ENCODE measurements around the gene JPH2. TPM values are rescaled to one million over a fixed set of nuclear protein-coding genes. Genes with fewer than 3 reads are reported as not detected.

JPH2 gene
- total RNA-seq, 2 experiments from 2014 or later = not detected

GRCh38 chr20:44079291-44079690, 107.7 kb downstream of the JPH2 start:
- ATAC-seq (ENCODE audit: poor library complexity) = no peak
- Mint-ChIP-seq H3K4me3 (no peak overlapping the region), H3K27me3 (no peaks in the 10 kb centered on the region), H3K9me3 (no peaks in the 10 kb centered on the region), H3K27ac (no peak overlapping the region), H3K4me1 (ENCODE audit: low read depth) (peaks cover 47% of the 10 kb centered on the region), H3K36me3 (ENCODE audit: low read depth) (no peaks in the 10 kb centered on the region)
- Histone ChIP-seq H3K9me3 (ENCODE audit: control insufficient read depth in 1 of 2, insufficient read depth in 1 of 2, low read length in 2 of 2) (no peaks in the 10 kb centered on the region), H3K4me3 (ENCODE audit: low read length) (no peak overlapping the region), H3K36me3 (ENCODE audit: insufficient read depth, low read length) (no peaks in the 10 kb centered on the region), H3K4me1 (ENCODE audit: insufficient read depth, low read length) (peaks cover 26% of the 10 kb centered on the region), H3K27me3 (ENCODE audit: control insufficient read depth in 1 of 2, insufficient read depth in 2 of 2, low read length in 2 of 2) (no peaks in the 10 kb centered on the region), H3K27ac (ENCODE audit: low read depth in 1 of 2, low read length in 2 of 2) (no peak overlapping the region)
- ChIA-PET CTCF (no interaction called here), POLR2A (interaction anchor here (1.0 to 3.5 kb wide), 3 partner anchors 9 to 22 kb away, joined by 4 to 16 read pairs (median 15); no protein-coding TSS in a partner anchor)
- intact Hi-C loops (cut with DNase I, micrococcal nuclease) = loop anchor here in 1 of 2 experiments (10.0 kb wide), 1 partner anchor 234 kb away; no protein-coding TSS in a partner anchor
- DNase-seq = peak in 1 of 14 experiments; percentile 12
- TF ChIP-seq, protein P1, sequence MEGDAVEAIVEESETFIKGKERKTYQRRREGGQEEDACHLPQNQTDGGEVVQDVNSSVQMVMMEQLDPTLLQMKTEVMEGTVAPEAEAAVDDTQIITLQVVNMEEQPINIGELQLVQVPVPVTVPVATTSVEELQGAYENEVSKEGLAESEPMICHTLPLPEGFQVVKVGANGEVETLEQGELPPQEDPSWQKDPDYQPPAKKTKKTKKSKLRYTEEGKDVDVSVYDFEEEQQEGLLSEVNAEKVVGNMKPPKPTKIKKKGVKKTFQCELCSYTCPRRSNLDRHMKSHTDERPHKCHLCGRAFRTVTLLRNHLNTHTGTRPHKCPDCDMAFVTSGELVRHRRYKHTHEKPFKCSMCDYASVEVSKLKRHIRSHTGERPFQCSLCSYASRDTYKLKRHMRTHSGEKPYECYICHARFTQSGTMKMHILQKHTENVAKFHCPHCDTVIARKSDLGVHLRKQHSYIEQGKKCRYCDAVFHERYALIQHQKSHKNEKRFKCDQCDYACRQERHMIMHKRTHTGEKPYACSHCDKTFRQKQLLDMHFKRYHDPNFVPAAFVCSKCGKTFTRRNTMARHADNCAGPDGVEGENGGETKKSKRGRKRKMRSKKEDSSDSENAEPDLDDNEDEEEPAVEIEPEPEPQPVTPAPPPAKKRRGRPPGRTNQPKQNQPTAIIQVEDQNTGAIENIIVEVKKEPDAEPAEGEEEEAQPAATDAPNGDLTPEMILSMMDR (IDR thresholded peaks at IDR 0.05) = no peak

DNA sequence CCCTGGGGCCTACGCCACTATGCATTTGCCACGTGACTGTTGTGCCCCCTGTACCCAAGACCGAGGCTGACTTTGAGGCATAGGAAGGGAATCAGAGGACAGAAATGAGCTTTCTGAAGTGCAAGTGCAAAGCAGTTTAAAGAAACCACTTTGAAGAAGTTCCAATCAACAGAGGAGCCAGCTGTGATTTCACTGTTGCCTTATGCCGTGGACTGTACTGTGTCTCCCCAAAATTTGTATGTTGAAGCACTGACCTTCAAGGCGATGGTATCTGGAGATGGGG, 111.1 kb downstream of the JPH2 start:
- DNase-seq (no peak), ATAC-seq (ENCODE audit: poor library complexity) (no peak)
- no peaks in the 10 kb centered on the region for H3K27me3 ChIP-seq (ENCODE audit: control insufficient read depth in 1 of 2, insufficient read depth in 2 of 2, low read length in 2 of 2)
- H3K27me3 Mint-ChIP-seq = no peaks in the 10 kb centered on the region
- peak overlapping the region; percentile 97 for H3K27ac Mint-ChIP-seq
- H3K4me1 Mint-ChIP-seq (ENCODE audit: low read depth) = peaks cover 80% of the 10 kb centered on the region
- H3K4me3 Mint-ChIP-seq = no peak overlapping the region
- ChIA-PET POLR2A (no interaction called here), CTCF (no interaction called here)
- H3K4me1 ChIP-seq (ENCODE audit: insufficient read depth, low read length) = peaks cover 55% of the 10 kb centered on the region
- no peaks in the 10 kb centered on the region for H3K36me3 Mint-ChIP-seq (ENCODE audit: low read depth)
- no peaks in the 10 kb centered on the region for H3K9me3 ChIP-seq (ENCODE audit: control insufficient read depth in 1 of 2, insufficient read depth in 1 of 2, low read length in 2 of 2)
- no peaks in the 10 kb centered on the region for H3K36me3 ChIP-seq (ENCODE audit: insufficient read depth, low read length)
- no peak overlapping the region for H3K27ac ChIP-seq (ENCODE audit: low read depth in 1 of 2, low read length in 2 of 2)
- H3K4me3 ChIP-seq (ENCODE audit: low read length) = no peak overlapping the region
- no peaks in the 10 kb centered on the region for H3K9me3 Mint-ChIP-seq
- TF ChIP-seq, protein P1 (IDR thresholded peaks at IDR 0.05) = no peak
- intact Hi-C loops (cut with DNase I, micrococcal nuclease) = loop anchor here in 1 of 2 experiments (10.0 kb wide), 1 partner anchor 231 kb away; no protein-coding TSS in a partner anchor

DNA sequence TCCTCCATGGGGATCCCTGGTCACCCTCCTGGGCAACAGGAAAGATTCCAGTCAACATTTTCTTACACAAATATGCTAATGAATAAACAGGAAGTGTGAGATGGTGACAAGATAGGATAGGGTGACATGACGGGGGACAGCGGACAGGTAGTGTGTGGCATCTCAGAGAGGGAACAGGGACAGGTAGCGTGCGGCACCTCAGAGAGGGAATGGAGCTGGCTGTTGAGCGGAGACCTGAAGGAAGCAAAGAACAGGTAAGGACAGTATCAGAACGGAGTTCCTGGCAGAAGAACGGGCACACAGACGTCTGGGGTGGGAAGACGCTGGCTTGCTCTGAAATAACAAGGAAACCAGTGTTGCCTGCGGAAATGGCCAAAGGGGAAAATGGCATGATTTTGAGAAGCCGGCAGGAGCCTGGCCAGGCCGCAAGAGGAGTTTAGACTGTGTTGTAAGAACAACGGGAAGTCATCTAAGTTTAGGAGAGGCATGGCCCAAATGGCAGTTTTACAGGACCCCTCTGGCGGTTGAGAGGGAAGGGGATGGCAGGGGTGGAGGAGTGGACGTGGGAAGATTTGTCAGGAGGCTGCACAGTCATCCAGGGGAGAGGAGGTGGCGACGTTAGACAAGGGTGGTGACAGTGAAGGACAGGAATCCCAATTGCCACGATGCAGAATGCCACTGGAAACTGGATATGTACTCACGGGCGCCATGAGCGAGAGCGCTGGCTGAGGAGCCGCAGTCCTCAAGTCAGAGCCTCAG, 111.6 kb downstream of the JPH2 start:
- ATAC-seq (ENCODE audit: poor library complexity) (no peak), DNase-seq (peak in 1 of 14 experiments; percentile 5)
- ChIA-PET CTCF (no interaction called here), POLR2A (interaction anchor here (0.6 kb wide), 1 partner anchor 320 kb away, joined by 3 read pairs; no protein-coding TSS in a partner anchor)
- TF ChIP-seq, protein P1 (IDR thresholded peaks at IDR 0.05) = no peak
- Mint-ChIP-seq H3K36me3 (ENCODE audit: low read depth) (no peaks in the 10 kb centered on the region), H3K27me3 (no peaks in the 10 kb centered on the region), H3K27ac (peak overlapping the region; percentile 97), H3K4me3 (no peak overlapping the region), H3K4me1 (ENCODE audit: low read depth) (peaks cover 79% of the 10 kb centered on the region), H3K9me3 (no peaks in the 10 kb centered on the region)
- Histone ChIP-seq H3K27ac (ENCODE audit: low read depth in 1 of 2, low read length in 2 of 2) (no peak overlapping the region), H3K27me3 (ENCODE audit: control insufficient read depth in 1 of 2, insufficient read depth in 2 of 2, low read length in 2 of 2) (no peaks in the 10 kb centered on the region), H3K4me1 (ENCODE audit: insufficient read depth, low read length) (peaks cover 58% of the 10 kb centered on the region), H3K4me3 (ENCODE audit: low read length) (no peak overlapping the region), H3K9me3 (ENCODE audit: control insufficient read depth in 1 of 2, insufficient read depth in 1 of 2, low read length in 2 of 2) (no peaks in the 10 kb centered on the region), H3K36me3 (ENCODE audit: insufficient read depth, low read length) (no peaks in the 10 kb centered on the region)
- intact Hi-C loops (cut with DNase I, micrococcal nuclease) = loop anchor here in 1 of 2 experiments (10.0 kb wide), 1 partner anchor 231 kb away; no protein-coding TSS in a partner anchor

All from CD4-positive, alpha-beta T cell (primary cell).